Frontal cortex (tissue), 4 donors: ENCODE measurements around the gene RGS14. TPM values are rescaled to one million over a fixed set of nuclear protein-coding genes. Genes with fewer than 3 reads are reported as not detected.

Experiments
- DNase-seq, 2 donors: peaks; one replicate each; pipeline ENCODE4 v3.0.0; 2012; ENCODE audit warnings: low spot score in 2 of 2
- FAIRE-seq: peaks from 2 replicates; lab custom pipeline; 2012; peaks lifted over from hg19 to GRCh38; lab: Jason Lieb, UNC
- total RNA-seq: library from RNA; depleted of rRNA; stranded (reverse); fragments of >200 nt; gene quantifications from one replicate; pipeline ENCODE4 v1.2.3, GENCODE V29; 2014
- donor health status: control.
- donor health status: control.
- donor health status: control.

RGS14 gene
- total RNA-seq, 1 donor from 2014 or later = 7.7 TPM

GRCh38 chr5:177361418-177362291 lies 3.9 kb downstream of the RGS14 start:
- FAIRE-seq = no peak
- DNase-seq = no peak

DNA sequence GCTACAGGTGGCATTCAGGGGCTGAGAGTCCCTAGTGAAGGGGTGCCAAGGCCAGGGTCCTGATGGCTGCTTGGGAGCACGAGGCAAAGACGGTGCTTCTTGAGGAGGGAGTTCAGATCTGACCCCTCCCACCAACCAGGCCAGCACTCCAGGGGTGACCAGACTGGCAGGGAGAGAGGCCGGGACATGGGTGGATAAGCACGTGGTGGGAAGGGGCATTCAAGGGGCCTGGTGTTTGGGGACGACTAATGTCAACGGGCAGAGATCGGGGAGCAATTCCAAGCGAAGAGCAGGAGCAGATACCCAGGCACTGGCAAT lies 4.5 kb downstream of the RGS14 start:
- FAIRE-seq (no peak), DNase-seq (no peak)

GRCh38 chr5:177362610-177363507 lies 5.1 kb downstream of the RGS14 start:
- FAIRE-seq (no peak), DNase-seq (peak in 1 of 2 donors; percentile 78)

GRCh38 chr5:177363565-177363964 lies 5.8 kb downstream of the RGS14 start:
- FAIRE-seq (no peak), DNase-seq (no peak)

GRCh38 chr5:177364159-177364962 lies 6.6 kb downstream of the RGS14 start:
- FAIRE-seq = no peak
- DNase-seq = no peak

- no peak for FAIRE-seq
- DNase-seq = no peak
Measured at GRCh38 chr5:177365845-177366527, 8.3 kb downstream of the RGS14 start.

DNA sequence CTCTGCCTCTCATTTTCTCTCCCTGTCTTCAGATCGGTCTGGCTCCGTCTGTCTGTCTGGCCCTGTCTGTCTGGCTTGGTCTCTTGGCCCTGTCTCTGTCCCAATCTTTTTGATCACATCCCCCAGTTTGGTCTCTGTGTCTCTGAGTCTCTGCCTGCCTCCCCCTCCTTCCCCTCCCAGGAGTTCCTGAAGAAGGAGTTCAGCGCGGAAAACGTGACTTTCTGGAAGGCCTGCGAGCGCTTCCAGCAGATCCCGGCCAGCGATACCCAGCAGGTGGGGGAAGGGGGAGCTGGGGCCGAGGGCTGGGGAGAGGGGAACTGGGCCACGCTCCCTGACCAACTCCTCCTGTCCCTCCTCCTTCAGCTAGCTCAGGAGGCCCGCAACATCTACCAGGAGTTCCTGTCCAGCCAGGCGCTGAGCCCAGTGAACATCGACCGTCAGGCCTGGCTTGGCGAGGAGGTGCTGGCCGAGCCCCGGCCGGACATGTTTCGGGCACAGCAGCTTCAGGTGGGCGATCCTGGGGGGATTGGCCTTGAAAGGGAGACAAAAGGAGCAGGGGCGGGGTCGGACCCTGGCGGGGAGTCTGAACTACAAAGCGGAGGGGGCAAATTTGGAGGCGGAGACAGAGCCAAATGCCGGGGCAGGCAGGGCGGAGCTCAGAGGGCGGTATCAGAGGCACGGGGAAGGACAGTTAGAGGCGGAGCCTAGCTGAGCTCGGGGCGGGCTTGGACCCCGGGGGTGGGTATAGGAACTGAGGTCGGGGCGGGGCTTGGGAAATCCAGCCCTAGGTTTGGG lies 9.0 kb downstream of the RGS14 start:
- DNase-seq (peak; percentile 76 to 85), FAIRE-seq (no peak)

DNA sequence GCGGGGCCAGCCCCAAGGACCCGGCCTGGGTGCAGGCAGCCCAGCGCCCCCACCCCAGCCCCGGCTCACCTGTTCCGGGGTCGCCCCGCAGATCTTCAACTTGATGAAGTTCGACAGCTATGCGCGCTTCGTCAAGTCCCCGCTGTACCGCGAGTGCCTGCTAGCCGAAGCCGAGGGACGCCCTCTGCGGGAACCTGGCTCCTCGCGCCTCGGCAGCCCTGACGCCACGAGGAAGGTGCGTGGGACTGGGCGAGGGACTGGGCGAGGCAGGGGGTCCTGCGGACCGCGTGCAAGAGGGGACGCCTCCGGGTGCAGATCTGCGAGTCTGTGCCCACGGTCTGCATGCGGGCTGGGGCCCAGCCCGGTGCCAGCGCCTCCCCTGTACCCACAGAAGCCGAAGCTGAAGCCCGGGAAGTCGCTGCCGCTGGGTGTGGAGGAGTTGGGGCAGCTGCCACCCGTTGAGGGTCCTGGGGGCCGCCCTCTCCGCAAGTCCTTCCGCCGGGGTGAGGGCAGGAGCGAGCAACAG lies 9.7 kb downstream of the RGS14 start:
- FAIRE-seq = no peak
- DNase-seq = no peak

- DNase-seq (no peak), FAIRE-seq (no peak)
Measured at GRCh38 chr5:177367981-177368868, 10.5 kb downstream of the RGS14 start.

DNA sequence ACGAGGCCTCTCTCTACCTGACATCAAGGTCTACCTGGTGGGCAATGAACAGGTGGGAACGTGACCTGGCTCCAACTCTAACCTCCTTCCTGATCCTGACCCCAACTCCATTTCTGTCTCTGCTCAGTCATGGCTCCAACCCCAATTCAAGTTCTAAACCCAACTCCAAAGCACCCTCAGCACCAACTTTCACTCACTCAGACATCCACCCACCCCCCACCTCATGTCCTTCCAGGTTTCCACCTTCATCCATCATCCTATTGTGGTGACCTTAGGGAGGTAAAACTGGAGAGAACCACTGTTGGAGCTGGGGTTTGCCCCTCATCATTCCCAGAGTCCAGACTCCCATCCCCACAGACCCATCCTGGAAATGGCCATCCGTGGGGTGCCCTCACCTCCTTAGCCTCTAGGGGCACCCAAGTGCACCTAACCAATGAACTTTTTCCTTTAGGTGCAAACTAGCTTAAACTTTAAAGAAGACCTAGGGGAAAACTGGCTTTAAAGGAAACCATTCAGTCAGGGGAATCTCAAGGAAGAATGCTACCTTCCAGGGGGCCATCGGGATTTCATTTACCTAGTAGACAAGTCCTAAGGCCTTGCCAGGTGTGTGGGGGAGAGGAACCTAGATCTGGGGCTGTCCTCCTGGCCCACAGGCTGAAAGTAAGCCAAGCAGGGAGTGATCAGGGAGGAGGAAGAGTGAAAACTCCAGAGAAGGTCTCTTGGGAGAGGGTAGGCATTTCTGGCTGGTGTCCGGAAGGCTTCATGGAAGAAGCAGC lies 11.3 kb downstream of the RGS14 start:
- FAIRE-seq (no peak), DNase-seq (no peak)

GRCh38 chr5:177369645-177370440 lies 12.1 kb downstream of the RGS14 start:
- no peak for DNase-seq
- no peak for FAIRE-seq

- DNase-seq = peak; percentile 54 to 77
- FAIRE-seq = no peak
Measured at GRCh38 chr5:177370488-177371119, 12.9 kb downstream of the RGS14 start.

DNA sequence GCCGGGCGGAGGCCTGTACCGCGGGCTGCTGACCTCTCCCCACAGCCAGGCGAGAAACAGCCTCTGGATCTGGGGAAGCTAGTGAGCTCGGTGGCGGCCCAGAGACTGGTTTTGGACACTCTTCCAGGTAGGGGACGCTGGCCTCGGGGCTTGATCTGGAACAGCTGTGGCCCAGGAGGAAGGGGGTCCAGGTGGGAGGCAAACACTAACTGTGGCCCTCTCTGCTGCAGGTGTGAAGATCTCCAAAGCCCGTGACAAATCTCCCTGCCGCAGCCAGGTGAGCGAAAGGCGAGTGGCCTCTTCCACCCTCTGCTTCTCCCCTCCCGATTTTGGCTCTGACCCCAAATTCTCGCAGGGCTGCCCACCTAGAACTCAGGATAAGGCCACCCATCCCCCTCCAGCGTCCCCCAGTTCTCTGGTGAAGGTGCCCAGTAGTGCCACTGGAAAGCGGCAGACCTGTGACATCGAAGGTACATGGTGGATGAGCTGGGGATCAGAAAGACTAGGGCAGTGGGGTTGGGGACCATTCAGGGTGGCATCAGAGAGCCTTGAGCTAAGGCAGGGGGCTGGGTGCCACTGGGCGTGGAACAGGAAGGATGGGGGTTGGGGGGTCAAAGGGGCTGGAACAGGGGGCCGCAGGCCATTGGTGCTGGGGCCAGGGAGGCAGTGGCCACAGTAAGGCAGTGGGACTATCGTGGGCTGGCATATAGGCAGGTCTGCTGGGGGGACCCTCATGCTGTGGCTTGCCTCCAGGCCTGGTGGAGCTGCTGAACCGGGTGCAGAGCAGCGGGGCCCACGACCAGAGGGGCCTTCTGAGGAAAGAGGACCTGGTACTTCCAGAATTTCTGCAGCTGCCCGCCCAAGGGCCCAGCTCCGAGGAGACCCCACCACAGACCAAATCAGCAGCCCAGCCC lies 13.7 kb downstream of the RGS14 start:
- no peak for FAIRE-seq

GRCh38 chr5:177372034-177372896 lies 14.5 kb downstream of the RGS14 start:
- DNase-seq (no peak), FAIRE-seq (no peak)

More for the DNA sequence above, 13.7 kb downstream of the RGS14 start:
- DNase-seq = no peak
